Stimulated activated CD4-positive, alpha-beta T cell treated with anti-CD3 and anti-CD28 coated beads, Interleukin-4, amount 100 ng/mL, for 48 hours (primary cell): ENCODE data around the gene GYPA.
"Not testable (repeated sequence)": the region's sequence is repeated elsewhere in the genome, so short reads cannot be mapped to it uniquely, and the experiment has no call there.

Experiments used
- DNase-seq, 2 donors: peaks; one replicate each; pipeline ENCODE4 v3.0.0-alpha.2; 2020; ENCODE audit warnings: low read depth in 2 of 2

GYPA gene

DNA sequence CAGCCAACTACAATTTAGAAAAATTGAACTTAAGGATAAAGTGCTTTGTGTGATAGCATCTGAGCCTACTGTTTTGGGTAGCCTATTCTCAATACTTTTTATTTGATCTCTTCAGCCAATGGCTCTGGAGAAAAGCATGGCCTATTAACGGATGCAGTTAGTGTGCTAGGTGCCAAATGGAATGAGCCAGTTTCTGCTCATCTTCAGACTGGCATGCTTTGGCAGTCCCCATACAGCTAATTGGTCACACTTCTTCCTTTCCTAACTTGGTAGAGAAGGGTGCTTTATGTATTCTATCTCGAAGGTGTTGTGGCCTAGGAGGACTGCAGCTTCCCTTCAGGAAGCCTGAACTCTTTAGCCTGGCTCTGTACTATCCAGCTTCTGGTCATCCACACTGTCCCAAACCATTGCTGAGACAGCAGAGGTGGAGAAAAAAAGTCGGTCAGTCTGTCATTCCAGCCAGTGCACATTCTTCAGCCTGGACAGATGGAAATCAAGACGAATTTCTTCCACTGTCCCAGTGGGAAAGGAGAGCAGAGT, 11.1 kb downstream of the GYPA start:
- DNase-seq, result not testable (repeated sequence)

DNA sequence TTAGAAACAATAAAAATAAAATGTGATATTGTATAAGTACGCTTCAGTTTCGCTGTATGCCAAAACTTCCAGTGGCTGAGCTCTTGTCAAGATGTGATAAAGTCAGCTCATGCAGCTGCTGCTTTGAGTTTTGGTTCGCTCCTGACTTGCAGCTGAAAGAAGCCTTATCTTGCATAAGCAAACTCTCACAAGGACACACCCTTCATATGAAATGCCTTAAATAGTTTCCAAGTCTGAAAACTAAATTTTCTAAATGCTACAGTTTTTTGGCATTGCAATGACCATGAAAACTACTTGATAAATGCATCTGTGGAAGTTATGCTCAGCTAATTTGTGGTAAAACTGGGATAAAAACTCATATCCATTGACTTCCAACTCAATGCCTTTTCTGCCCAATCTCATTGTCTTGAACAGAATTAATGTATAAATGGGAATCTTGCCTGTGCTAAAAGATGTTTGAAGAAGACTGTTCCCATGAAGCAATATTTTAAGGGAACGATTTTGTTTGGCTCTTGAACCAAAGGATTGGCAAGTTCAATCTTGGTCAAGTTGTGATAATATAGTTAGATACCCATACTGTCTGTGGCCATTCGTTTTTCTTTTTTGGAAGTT, 11.7 kb downstream of the GYPA start:
- not testable (repeated sequence) for DNase-seq

DNA sequence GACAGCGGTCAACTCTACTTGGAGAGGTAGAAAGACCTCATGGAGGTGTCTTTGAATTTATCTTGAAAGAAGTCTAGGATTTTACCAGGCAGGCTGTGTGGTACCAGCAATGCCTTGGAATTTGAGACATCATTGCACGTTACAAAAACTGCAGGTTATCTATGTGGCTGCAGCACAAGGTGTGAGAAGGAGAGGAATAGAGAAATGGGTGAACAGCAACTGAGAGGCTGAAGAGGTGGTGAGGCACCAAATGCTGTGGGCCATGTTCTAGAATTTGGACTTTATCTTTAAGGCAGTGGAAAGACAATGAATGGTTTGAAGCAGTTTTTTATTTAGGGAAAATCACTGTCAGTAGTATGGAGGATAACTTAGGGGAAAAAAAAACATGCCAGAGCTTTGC, 15.4 kb downstream of the GYPA start:
- not testable (repeated sequence) for DNase-seq

DNA sequence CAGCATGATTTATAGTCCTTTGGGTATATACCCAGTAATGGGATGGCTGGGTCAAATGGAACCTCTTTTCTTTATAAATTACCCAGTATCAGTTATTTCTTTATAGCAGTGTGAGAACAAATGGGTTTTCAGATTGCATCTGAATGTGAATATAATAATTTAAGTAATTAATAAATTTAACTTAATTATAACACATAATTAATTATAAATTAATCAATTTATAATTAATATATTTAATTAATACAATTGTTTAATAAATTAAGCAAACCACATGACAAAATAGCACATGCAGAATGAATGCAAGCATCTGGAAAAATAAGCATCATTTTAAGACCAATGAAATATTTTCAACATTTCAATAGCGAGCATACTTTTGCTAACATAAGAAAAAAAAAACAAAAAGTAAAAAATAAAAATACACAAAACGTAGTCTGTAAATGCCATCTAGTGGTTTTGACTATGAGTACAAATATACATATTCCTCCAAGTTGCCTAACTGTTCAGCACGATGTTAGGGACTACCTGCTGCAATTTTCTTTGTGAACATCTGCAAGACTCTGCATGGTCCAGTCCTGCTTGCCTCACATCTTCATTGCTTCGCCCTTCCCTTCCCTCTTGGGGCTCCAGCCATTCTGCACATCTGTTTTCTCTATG, 16.4 kb downstream of the GYPA start:
- not testable (repeated sequence) for DNase-seq

DNA sequence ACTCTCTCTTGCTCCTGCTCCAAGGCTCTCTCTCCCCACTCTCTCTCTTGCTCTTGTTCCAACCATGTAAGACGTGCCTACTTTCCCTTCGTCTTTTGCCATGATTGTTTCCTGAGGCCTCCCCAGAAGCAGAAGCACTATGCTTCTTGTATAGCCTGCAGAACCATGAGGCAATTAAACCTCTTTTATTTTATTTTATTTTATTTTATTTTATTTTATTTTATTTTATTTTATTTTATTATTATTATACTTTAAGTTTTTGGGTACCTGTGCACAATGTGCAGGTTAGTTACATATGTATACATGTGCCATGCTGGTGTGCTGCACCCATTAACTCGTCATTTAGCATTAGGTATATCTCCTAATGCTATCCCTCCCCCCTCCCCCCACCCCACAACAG, 17.2 kb downstream of the GYPA start:
- DNase-seq, result not testable (repeated sequence)

DNA sequence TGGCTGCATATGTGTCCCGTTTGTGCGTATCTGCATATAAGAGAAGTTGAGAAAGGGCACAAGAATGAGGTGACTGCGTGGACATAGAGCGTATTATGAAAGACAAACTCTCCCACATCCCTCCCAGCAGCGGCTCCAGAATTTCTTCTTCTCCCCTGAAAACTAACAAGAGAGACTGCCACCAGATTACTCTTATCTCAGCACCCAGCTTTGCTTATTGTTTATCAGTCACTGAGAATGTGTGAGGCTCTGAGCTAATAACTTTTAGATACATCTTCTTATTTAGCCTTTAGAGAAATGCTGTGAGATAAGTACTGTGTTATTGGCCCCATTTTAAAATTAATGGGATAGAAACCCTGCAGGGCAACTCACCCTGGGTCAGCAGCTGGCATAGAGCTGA, 20.8 kb downstream of the GYPA start:
- DNase-seq, result not testable (repeated sequence)

DNA sequence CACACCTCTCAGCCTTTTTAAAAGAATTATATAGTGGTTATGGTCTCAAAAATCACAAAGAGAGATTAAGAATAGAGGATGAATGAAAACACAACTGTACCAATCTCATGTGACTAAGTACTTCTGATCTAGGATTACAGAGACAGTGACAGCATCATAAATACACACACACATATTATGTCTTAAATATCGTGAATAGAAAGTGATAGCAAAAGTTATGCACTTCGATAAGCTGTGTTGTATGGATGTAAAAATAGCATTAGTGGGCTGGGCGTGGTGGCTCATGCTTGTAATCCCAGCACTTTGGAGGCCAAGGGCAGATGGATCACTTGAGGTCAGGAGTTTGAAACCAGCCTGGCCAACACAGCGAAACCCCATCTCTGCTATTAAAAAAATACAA, 25.0 kb downstream of the GYPA start:
- DNase-seq, result no peak

DNA sequence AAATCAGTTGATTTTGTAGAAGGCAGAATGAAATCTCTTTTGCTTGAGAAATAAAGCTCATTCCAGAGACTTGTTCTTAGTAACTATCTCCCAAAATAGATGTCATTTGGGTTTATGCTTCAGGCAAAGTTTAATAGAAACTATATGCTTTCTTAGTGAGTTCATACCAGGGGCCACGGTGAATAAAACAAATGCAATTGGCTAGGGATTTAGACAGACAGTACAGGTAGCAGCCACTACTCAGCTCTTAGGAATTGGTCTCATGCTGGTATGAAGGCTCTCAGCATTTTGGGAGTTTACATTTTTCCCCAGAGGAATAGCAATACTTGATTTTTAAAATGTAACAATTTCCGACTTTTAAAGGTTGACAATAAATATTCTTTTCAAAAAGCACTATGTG, 27.0 kb downstream of the GYPA start:
- DNase-seq, result no peak

DNA sequence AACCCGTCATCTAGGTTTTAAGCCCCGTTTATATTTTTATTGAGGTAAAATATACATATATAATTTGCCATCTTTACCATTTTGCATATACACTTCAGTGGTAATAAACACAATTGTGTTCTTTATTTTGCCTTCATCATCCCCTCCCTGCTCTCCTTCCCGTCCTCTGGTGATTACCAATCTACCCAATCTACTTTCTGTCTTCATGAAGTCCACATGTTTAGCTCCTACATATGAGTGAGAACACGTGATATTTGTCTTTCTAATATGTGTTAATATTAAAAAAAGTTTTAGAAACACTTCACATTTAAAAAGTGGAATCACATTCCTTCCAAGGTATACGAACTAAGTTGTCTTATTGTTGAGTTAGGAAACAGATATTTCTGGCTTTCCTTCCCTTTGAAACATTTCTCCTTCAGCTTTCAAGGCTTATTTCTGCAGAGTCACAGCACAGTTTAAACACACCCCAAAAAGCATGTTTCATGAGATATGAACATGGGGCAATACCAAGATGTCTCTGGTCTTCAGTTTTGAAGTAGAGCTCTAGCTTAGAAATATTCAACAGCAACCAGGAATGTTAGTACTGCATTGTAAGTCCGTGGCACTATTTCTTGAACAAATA, 35.9 kb downstream of the GYPA start:
- no peak for DNase-seq

DNA sequence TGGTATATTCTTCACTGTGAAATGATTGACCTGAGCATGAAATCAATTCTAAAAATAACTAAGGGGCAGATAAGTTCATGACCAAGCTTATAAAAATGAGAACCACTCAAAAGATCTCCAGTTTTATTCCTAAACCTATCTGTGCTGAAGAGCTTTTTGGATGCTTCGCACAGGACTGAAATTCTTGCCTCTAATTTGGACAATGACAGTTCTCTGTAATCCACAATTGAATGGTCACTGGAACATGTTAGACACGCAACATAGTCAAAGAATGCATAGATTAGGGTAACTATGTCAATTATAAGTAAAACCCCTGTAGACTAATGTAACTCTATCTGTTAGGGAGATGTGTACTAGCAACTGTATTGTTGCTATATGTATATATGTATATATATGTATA, 42.7 kb downstream of the GYPA start:
- not testable (repeated sequence) for DNase-seq

DNA sequence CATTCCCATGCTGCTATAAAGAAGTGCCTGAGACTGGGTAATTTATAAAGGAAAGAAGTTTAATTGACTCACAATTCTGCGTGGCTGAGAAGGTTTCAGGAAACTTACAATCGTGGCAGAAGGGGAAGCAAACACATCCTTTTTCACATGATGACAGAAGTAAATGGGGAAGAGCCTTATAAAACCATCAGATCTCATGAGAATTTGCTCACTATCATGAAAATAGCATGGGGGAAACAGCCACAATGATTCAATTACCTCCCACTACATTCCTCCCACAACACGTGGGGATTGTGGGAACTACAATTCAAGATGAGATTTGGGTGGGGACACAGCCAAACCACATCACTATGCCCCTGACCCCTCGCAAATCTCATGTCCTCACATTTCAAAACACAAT, 46.5 kb downstream of the GYPA start:
- not testable (repeated sequence) for DNase-seq

DNA sequence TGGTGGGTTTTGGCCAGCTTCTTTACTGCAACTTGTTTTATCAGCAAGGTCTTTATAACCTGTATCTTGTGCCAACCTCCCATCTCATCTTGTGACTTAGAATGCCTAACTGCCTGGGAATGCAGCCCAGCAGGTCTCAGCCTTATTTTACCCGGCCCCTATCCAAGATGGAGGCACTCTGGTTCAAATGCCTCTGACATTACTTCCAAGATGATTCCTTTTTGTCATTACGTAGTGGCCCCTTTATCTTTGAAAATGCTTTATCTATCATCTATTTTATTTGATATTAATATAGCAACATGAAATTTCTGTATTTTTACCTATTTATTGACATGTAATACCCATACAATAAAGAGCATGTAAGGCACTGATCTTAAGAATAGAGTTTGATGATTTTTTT, 49.3 kb downstream of the GYPA start:
- DNase-seq, result not testable (repeated sequence)

DNA sequence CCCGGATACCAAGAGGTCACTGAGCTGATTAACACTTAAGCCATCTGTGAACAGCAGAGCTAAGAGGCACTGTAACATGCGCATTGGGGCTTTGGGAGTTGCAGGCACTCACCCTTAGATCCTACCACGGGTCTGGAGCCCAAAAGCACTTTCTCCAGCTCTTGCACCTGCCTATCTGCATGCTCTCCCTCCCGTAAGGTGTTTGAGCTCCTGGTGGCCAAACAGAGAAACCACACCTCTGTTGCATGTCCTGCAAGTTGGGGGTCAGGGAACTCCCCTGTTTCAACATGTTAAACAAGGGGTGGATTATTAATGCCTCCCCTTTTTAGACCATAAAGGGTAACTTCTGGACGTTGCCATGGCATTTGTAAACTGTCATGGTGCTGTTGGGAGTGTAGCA, 49.8 kb downstream of the GYPA start:
- no peak for DNase-seq

DNA sequence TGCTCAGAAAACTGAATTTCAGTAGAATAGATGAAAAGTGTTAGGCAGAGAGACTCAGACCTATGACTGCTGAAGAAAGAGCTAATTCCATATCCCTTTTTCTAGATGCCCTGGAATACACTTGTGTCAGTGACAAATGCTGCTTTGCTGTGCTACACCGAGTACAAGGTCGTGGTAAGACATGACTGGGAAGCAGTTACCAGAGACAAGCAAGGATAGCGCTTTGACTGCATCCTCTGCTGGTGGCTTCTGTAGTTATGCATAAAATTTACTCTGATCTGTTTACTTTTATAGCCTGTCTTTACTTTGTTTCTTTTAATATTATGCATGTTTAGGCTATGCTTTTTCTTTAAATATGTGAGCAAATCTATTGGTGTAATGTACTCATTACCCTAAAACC, 58.5 kb downstream of the GYPA start:
- not testable (repeated sequence) for DNase-seq

DNA sequence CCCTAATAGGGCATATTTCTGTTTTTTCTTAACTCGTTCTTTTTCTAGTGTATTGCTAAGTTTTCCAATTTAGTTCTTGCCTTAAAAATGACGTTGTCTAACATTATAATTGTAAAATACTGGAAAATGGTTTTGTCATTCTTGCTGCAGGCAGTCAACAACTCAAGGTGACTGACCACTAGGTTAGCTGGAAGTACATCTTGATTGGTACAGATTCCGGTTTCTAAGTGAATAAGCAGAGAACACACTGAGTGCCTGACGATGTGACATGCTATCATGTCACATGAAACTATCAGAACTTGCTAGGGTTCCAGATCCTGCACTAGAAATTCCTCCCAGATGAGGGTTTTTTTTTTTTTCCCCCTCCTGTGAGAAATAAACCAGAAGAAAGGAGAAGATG, 60.4 kb downstream of the GYPA start:
- not testable (repeated sequence) for DNase-seq

DNA sequence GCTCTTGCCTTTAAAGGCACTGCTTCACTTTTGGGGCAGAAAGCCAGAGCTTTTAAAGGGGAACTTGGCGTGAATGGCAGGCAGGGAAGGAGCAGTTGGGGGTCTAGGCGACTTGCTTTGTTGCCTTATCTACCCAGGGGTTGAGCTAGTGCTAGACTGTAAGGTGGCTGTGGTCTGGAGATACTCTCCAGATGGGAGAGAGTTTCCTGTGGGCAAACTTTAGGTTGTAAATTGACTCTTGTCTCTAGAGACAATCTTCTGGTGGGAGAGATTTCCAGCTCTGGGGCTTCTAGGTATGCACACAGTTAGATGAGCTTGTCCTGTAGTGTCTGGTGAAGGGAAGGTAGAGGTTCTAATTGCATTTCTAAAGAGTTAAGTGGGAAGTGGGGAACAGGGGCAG, 61.8 kb downstream of the GYPA start:
- not testable (repeated sequence) for DNase-seq

DNA sequence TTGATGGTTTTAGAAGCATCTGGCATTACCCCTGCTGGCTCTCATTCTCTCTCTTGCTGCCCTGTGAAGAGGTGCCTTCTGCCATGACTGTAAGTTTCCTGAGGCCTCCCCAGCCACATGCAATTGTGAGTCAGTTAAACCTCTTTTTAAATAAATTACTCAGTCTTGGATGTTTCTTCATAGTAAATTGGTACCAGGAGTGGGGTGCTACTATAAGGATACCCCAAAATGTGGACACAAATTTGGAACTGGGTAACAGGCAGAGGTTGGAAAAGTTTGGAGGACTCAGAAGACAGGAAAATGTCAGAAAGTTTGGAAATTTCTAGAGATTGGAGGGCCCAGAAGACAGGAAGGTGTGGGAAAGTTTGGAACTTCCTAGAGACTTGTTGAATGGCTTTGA, 79.0 kb downstream of the GYPA start:
- DNase-seq, result not testable (repeated sequence)

DNA sequence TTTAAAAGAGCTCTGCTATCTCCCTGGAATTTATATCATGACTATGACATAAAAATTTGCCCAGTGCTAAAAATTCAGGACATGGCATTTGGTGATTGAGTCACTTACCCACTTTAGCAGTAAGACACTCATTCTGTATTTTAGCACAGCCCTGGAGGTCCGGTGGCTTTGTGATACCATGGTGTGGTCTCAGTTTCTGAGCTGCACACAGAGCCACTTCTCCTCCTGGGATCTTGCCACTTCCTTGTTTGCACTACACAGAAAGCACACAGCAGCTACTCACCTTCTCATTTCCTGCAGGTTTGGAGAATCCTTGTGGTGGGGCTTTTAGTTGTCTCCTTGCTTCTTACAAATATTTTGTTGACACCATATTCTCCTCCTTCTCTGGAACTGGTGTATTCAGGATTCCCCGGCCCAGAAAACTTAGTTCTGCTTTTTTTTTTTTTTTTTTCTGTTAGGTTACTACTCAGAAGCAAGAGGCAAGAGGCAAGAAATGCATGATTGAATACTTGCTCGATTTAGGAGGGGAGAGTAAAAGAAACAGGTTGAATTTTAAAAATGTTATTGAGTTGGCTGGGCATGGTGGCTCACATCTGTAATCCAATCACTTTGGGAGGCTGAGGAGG, 80.2 kb downstream of the GYPA start:
- DNase-seq, result not testable (repeated sequence)
